ENCODE measurements around the gene FNIP1.
"Not testable (repeated sequence)": the region's sequence is repeated elsewhere in the genome, so short reads cannot be mapped to it uniquely, and the experiment has no call there.

FNIP1 gene

DNA sequence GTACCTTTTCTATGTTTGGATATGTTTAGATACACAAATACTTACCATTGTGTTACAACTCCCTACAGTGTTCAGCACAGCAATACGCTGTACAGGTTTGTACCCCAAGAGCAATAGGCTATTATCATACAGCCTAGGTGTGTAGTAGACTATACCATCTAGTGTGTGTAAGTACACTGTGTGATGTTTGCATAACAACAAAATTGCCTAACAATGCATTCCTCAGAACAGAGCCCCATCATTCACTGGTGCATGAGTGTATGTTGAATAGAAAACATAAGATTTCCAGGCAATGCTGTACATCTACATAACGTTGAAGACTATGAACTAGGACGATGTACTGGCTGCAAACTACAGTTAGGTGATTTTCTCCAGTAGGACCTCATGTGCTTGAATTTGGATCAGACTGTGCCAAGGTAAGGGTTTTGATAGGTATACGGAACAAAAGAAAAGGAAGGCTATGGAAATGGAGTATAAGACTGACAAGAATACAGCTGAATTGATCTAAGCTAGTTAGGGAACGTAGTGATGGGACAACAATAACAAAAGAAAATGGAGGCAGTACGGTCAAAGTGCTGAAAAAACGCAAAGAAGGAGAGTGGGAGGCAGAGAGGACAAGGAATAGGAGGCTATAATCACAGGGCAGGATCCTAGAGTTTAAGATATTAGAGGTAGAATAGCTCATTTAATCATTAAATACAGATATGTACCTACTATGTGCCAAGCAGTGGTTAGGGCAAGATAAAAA lies 46.9 kb downstream of the FNIP1 start:
- no peak for DNase-seq (ENCODE audit: low read depth)
- Histone ChIP-seq H3K4me3 (ENCODE audit: low read length) (no peak overlapping the region), H3K9ac (ENCODE audit: low read length) (no peak overlapping the region), H3K9me3 (ENCODE audit: control insufficient read depth, low read length) (no peaks in the 10 kb centered on the region), H3K4me1 (ENCODE audit: control insufficient read depth, insufficient read depth, low read length) (peaks cover 15% of the 10 kb centered on the region), H3K27me3 (replicated peaks; ENCODE audit: control insufficient read depth, insufficient read depth, low read length) (no peaks in the 10 kb centered on the region), H3K36me3 (ENCODE audit: control insufficient read depth, insufficient read depth, low read length, severe bottlenecking) (peaks cover 4% of the 10 kb centered on the region)

DNA sequence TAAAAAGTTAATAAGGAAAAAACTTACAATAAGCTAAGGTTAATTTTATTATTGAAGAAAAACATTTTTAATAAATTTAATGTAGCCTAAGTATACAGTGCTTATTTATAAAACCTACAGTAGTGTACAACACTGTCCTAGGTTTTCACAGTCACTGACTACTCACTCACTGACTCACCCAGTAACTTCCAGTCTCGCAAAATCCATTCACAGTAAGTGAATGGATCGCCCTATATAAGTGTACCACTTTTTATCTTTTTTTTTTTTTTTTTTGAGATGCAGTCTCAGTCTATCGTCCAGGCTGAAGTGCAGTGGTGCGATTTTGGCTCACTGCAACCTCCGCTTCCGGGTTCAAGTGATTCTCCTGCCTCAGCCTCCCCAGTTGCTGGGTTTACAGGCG lies 47.7 kb downstream of the FNIP1 start:
- Histone ChIP-seq H3K27me3 (replicated peaks; ENCODE audit: control insufficient read depth, insufficient read depth, low read length) (no peaks in the 10 kb centered on the region), H3K4me3 (ENCODE audit: low read length) (no peak overlapping the region), H3K9me3 (ENCODE audit: control insufficient read depth, low read length) (no peaks in the 10 kb centered on the region), H3K9ac (ENCODE audit: low read length) (no peak overlapping the region), H3K36me3 (ENCODE audit: control insufficient read depth, insufficient read depth, low read length, severe bottlenecking) (peaks cover 4% of the 10 kb centered on the region), H3K4me1 (ENCODE audit: control insufficient read depth, insufficient read depth, low read length) (peaks cover 15% of the 10 kb centered on the region)
- DNase-seq (ENCODE audit: low read depth) = no peak

DNA sequence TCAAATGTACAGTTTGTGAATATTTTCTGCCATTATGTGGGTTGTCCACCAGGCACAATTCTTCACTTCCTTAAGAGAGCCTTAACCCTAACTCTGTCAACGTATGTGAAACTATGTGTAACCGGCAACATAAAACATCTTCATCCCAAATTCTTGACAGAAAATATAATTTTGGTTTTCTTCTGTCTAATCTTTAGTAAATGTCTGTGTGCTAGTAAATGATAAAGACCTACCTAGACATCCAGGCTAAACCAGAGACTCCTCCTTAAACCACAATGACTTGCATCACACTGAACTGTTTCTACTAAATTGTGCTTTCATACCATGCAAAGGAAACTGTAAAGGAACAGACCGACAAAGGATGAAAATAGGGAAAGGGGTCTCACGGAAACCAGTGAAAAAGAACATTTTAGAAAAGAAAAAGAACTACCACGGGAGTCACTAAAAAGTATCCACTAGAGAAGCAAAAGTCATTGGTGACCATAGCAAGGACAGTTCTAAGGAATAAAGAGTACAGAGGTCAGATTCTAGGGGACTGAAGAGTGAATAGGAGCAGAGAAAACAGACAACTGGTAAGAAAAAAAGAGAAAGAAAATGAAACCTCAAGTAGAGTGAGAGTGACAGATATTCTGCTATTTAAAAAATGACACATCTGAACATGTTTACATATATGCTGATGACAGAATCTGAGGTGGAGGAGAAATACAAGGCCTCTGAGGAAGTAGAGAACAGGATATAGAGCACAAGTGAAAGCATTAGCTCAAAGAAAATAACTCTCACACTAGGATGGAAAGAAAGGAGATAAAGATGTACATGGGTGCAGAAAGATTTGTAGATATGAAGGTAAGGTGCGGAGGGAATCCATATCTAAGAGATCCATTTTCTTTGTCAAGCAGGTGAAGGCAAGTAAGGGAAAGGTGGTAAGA lies 49.4 kb downstream of the FNIP1 start:
- H3K36me3 ChIP-seq (ENCODE audit: control insufficient read depth, insufficient read depth, low read length, severe bottlenecking) = peaks cover 20% of the 10 kb centered on the region
- H3K4me3 ChIP-seq (ENCODE audit: low read length) = no peak overlapping the region
- no peak for DNase-seq (ENCODE audit: low read depth)
- no peak overlapping the region for H3K9ac ChIP-seq (ENCODE audit: low read length)
- H3K27me3 ChIP-seq (replicated peaks; ENCODE audit: control insufficient read depth, insufficient read depth, low read length) = no peaks in the 10 kb centered on the region
- H3K4me1 ChIP-seq (ENCODE audit: control insufficient read depth, insufficient read depth, low read length) = peaks cover 15% of the 10 kb centered on the region
- H3K9me3 ChIP-seq (ENCODE audit: control insufficient read depth, low read length) = no peaks in the 10 kb centered on the region

DNA sequence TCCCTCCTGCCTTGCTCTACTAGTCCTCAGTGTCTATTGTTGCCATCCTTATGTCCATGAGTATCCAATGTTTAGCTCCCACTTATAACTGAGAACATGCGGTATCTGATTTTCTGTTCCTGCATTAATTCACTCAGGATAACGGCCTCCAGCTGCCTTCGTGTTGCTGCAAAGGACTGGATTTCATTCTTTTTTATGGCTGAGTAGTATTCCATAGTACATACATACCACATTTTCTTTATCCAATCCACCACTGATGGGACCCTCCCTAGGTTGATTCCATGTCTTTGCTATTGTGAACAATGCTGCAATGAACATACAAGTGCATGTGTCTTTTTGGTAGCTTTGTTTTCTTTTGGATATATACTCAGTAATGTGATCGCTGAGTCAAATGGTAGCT lies 50.4 kb downstream of the FNIP1 start:
- DNase-seq (ENCODE audit: low read depth) = no peak
- Histone ChIP-seq H3K4me1 (ENCODE audit: control insufficient read depth, insufficient read depth, low read length) (peaks cover 15% of the 10 kb centered on the region), H3K9ac (ENCODE audit: low read length) (no peak overlapping the region), H3K9me3 (ENCODE audit: control insufficient read depth, low read length) (no peaks in the 10 kb centered on the region), H3K4me3 (ENCODE audit: low read length) (no peak overlapping the region), H3K27me3 (replicated peaks; ENCODE audit: control insufficient read depth, insufficient read depth, low read length) (no peaks in the 10 kb centered on the region), H3K36me3 (ENCODE audit: control insufficient read depth, insufficient read depth, low read length, severe bottlenecking) (peaks cover 30% of the 10 kb centered on the region)

DNA sequence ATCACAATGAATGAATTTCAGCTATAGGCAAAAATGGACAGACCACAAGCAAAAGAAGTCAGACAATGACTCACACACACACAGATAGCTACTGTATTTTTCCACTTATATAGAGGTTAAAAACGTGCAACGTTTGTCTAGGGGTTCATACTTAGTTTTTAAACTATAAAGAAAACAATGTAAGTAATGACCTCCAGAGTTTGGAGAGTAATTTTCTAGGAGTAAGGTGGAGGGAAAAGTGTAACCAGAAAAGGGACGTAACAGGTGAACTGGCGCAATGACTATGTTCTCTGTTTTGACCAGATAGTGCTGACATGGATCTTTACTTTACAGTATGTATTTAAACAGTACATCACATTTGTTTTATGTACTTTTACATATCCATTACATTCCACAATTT lies 51.1 kb downstream of the FNIP1 start:
- H3K9ac ChIP-seq (ENCODE audit: low read length) = no peak overlapping the region
- peaks cover 15% of the 10 kb centered on the region for H3K4me1 ChIP-seq (ENCODE audit: control insufficient read depth, insufficient read depth, low read length)
- no peaks in the 10 kb centered on the region for H3K9me3 ChIP-seq (ENCODE audit: control insufficient read depth, low read length)
- H3K27me3 ChIP-seq (replicated peaks; ENCODE audit: control insufficient read depth, insufficient read depth, low read length) = no peaks in the 10 kb centered on the region
- H3K4me3 ChIP-seq (ENCODE audit: low read length) = no peak overlapping the region
- DNase-seq (ENCODE audit: low read depth) = no peak
- H3K36me3 ChIP-seq (ENCODE audit: control insufficient read depth, insufficient read depth, low read length, severe bottlenecking) = peaks cover 38% of the 10 kb centered on the region

DNA sequence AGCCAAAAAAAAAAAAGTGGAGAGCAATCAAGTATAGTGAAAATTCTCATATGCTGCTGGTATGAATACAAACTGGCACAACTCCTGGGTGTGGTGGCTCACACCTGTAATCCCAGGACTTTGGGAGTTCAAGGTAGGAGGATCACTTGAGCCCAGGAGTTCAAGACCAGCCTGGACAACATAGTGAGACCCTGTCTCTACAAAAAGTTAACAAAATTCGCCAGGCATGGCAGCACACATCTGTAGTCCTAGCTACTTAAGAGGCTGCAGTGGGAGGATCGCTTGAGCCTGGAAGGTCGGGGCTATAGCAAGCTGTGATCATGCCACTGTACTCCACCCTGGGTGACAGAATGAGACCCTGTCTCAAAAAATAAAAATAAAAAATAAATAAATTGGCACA lies 51.7 kb downstream of the FNIP1 start:
- no peaks in the 10 kb centered on the region for H3K9me3 ChIP-seq (ENCODE audit: control insufficient read depth, low read length)
- DNase-seq (ENCODE audit: low read depth) = no peak
- no peaks in the 10 kb centered on the region for H3K27me3 ChIP-seq (replicated peaks; ENCODE audit: control insufficient read depth, insufficient read depth, low read length)
- peaks cover 43% of the 10 kb centered on the region for H3K36me3 ChIP-seq (ENCODE audit: control insufficient read depth, insufficient read depth, low read length, severe bottlenecking)
- no peak overlapping the region for H3K9ac ChIP-seq (ENCODE audit: low read length)
- H3K4me1 ChIP-seq (ENCODE audit: control insufficient read depth, insufficient read depth, low read length) = peaks cover 15% of the 10 kb centered on the region
- no peak overlapping the region for H3K4me3 ChIP-seq (ENCODE audit: low read length)

DNA sequence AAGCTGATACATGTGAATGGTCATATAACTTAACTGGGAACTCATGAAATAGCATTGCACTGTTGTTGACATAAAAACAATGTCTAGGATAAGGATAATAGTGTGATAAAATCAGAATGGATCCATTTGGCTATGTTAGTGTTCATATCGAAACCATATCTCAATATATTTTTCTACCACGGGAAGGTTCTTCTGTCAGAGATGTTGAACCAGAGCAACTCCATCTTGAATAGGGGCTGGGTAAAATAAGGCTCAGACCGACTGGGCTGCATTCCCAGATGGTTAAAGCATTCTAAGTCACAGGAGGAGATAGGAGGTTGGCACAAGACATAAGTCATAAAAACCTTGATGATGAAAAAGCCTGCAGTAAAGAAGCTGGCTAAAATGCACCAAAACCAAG lies 56.3 kb downstream of the FNIP1 start:
- H3K9me3 ChIP-seq (ENCODE audit: control insufficient read depth, low read length) = no peaks in the 10 kb centered on the region
- no peaks in the 10 kb centered on the region for H3K4me1 ChIP-seq (ENCODE audit: control insufficient read depth, insufficient read depth, low read length)
- peaks cover 76% of the 10 kb centered on the region for H3K36me3 ChIP-seq (ENCODE audit: control insufficient read depth, insufficient read depth, low read length, severe bottlenecking)
- H3K9ac ChIP-seq (ENCODE audit: low read length) = no peak overlapping the region
- H3K27me3 ChIP-seq (replicated peaks; ENCODE audit: control insufficient read depth, insufficient read depth, low read length) = no peaks in the 10 kb centered on the region
- H3K4me3 ChIP-seq (ENCODE audit: low read length) = no peak overlapping the region
- no peak for DNase-seq (ENCODE audit: low read depth)

DNA sequence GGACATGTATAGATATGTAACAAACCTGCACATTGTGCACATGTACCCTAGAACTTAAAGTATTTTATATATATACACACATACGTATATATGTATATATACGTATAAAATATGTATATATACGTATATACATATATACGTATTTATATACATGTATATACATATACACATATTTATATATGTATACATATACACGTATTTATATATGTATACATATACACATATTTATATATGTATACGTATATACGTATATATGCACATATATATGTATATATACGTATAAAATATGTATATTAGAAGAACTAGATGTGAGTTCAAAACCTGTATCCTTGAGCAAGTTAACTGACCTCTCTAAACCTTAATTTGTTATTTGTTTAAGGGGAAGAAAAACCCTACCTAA lies 61.4 kb downstream of the FNIP1 start:
- H3K9ac ChIP-seq (ENCODE audit: low read length) = no peak overlapping the region
- no peaks in the 10 kb centered on the region for H3K4me1 ChIP-seq (ENCODE audit: control insufficient read depth, insufficient read depth, low read length)
- H3K27me3 ChIP-seq (replicated peaks; ENCODE audit: control insufficient read depth, insufficient read depth, low read length) = no peaks in the 10 kb centered on the region

DNA sequence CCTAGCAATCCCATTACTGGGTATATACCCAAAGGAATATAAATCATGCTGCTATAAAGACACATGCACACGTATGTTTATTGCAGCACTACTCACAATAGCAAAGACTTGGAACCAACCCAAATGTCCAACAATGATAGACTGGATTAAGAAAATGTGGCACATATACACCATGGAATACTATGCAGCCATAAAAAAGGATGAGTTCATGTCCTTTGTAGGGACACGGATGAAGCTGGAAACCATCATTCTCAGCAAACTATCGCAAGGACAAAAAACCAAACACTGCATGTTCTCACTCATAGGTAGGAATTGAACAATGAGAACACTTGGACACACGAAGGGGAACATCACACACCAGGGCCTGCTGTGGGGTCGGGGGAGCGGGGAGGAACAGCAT lies 61.9 kb downstream of the FNIP1 start:
- H3K27me3 ChIP-seq (replicated peaks; ENCODE audit: control insufficient read depth, insufficient read depth, low read length) = not testable (repeated sequence)

More for the DNA sequence above, 61.4 kb downstream of the FNIP1 start:
- no peak for DNase-seq (ENCODE audit: low read depth)
- H3K36me3 ChIP-seq (ENCODE audit: control insufficient read depth, insufficient read depth, low read length, severe bottlenecking) = peaks cover 49% of the 10 kb centered on the region
- no peaks in the 10 kb centered on the region for H3K9me3 ChIP-seq (ENCODE audit: control insufficient read depth, low read length)
- H3K4me3 ChIP-seq (ENCODE audit: low read length) = no peak overlapping the region

DNA sequence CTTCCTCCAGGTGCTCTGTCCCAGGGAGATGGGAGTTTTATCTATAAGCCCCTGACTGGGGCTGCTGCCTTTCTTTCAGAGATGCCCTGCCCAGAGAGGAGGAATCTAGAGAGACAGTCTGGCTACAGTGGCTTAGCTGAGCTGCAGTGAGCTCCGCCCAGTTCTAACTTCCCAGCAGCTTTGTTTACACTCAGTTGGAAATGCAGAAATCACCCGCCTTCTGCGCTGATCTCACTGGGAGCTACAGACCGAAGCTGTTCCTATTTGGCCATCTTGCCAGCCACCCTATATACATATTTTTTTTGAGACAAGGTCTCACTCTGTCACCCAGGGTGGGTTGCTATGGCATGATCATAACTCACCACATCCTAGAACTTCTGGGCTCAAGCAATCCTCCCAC lies 67.5 kb downstream of the FNIP1 start:
- not testable (repeated sequence) for DNase-seq (ENCODE audit: low read depth)
- peaks cover 39% of the 10 kb centered on the region for H3K36me3 ChIP-seq (ENCODE audit: control insufficient read depth, insufficient read depth, low read length, severe bottlenecking)

More for the DNA sequence above, 61.9 kb downstream of the FNIP1 start:
- peaks cover 49% of the 10 kb centered on the region for H3K36me3 ChIP-seq (ENCODE audit: control insufficient read depth, insufficient read depth, low read length, severe bottlenecking)
- not testable (repeated sequence) for DNase-seq (ENCODE audit: low read depth); H3K9ac ChIP-seq (ENCODE audit: low read length); H3K4me3 ChIP-seq (ENCODE audit: low read length); H3K4me1 ChIP-seq (ENCODE audit: control insufficient read depth, insufficient read depth, low read length); H3K9me3 ChIP-seq (ENCODE audit: control insufficient read depth, low read length)

DNA sequence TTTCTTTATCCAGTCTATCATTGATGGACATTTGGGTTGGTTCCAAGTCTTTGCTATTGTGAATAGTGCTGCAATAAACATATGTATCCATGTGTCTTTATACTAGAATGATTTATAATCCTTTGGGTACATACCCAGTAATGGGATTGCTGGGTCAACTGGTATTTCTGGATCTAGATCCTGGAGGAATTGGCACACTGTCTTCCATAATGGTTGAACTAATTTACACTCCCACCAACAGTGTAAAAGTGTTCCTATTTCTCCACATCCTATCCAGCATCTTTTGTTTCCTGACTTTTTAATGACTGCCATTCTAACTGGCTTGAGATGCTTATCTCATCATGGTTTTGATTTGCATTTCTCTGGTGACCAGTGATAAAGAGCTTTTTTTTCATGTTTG lies 72.7 kb downstream of the FNIP1 start:
- not testable (repeated sequence) for H3K4me1 ChIP-seq (ENCODE audit: control insufficient read depth, insufficient read depth, low read length); H3K9ac ChIP-seq (ENCODE audit: low read length); DNase-seq (ENCODE audit: low read depth); H3K9me3 ChIP-seq (ENCODE audit: control insufficient read depth, low read length); H3K4me3 ChIP-seq (ENCODE audit: low read length); H3K27me3 ChIP-seq (replicated peaks; ENCODE audit: control insufficient read depth, insufficient read depth, low read length)
- H3K36me3 ChIP-seq (ENCODE audit: control insufficient read depth, insufficient read depth, low read length, severe bottlenecking) = peaks cover 38% of the 10 kb centered on the region

More for the DNA sequence above, 67.5 kb downstream of the FNIP1 start:
- H3K4me3 ChIP-seq (ENCODE audit: low read length); H3K9ac ChIP-seq (ENCODE audit: low read length); H3K4me1 ChIP-seq (ENCODE audit: control insufficient read depth, insufficient read depth, low read length); H3K9me3 ChIP-seq (ENCODE audit: control insufficient read depth, low read length); H3K27me3 ChIP-seq (replicated peaks; ENCODE audit: control insufficient read depth, insufficient read depth, low read length): not testable (repeated sequence)

All from adipocyte (in vitro differentiated cells).